Measurements from ENCODE around the gene XAGE5. TPM values are rescaled to one million over a fixed set of nuclear protein-coding genes. Genes with fewer than 3 reads are reported as not detected.
"Not testable (repeated sequence)": the region's sequence is repeated elsewhere in the genome, so short reads cannot be mapped to it uniquely, and the experiment has no call there.

The XAGE5 gene, protein sequence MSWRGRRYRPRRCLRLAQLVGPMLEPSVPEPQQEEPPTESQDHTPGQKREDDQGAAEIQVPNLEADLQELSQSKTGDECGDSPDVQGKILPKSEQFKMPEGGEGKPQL
- total RNA-seq, result not detected
- total RNA-seq (2013), result not detected

DNA sequence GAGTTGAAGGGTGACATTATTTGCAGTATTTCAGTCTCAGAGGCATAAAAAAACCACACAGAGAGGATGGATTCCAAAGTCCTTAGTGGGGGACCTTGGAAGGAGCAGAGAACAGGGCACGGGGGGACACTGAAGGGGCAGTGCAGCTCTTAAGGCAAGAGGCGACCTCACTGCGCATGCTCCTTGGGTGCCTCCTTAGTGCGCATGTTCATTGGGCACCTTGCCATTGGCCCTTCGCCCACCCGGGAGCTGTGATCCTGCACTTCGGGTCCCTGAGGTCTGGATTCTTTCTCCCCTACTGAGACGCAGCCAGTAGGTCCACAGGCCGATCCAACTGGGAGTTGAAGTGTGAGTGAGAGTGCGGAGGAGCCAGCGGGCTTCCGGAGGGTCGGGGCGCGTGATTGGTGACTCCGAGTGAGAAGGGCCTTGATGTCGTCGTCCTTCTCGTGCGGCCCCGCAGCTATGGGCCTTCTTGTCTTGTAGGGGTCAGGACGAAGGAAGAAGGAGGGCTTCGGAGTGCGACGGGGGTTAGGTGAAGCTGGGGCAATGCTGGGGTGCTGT is at the start of gene XAGE5:
TSS of gene XAGE5 (plus strand) at position 223 of the 561 bp plus-strand sequence. CDS start 1,280 bp downstream, outside the sequence.
- no peaks in the 10 kb centered on the region for H3K36me3 Mint-ChIP-seq
- no peaks in the 10 kb centered on the region for H3K36me3 ChIP-seq (ENCODE audit: control insufficient read depth, insufficient read depth, low read length)
- no peak within 1 kb of the TSS for H3K27ac ChIP-seq (ENCODE audit: low read length)
- TF ChIP-seq, protein P1, sequence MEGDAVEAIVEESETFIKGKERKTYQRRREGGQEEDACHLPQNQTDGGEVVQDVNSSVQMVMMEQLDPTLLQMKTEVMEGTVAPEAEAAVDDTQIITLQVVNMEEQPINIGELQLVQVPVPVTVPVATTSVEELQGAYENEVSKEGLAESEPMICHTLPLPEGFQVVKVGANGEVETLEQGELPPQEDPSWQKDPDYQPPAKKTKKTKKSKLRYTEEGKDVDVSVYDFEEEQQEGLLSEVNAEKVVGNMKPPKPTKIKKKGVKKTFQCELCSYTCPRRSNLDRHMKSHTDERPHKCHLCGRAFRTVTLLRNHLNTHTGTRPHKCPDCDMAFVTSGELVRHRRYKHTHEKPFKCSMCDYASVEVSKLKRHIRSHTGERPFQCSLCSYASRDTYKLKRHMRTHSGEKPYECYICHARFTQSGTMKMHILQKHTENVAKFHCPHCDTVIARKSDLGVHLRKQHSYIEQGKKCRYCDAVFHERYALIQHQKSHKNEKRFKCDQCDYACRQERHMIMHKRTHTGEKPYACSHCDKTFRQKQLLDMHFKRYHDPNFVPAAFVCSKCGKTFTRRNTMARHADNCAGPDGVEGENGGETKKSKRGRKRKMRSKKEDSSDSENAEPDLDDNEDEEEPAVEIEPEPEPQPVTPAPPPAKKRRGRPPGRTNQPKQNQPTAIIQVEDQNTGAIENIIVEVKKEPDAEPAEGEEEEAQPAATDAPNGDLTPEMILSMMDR (IDR thresholded peaks at IDR 0.05), result no peak
- peaks cover 0 to 27% of the 10 kb centered on the region in 2 donors for H3K27me3 Mint-ChIP-seq (ENCODE audit: low read depth in 2 of 2)
- H3K4me1 Mint-ChIP-seq, result no peaks in the 10 kb centered on the region
- 91% methylated on average over 15 of the region's 25 CpGs for WGBS (ENCODE audit: insufficient coverage)
- H3K4me3 ChIP-seq (ENCODE audit: low read length), result no peak within 1 kb of the TSS
- no peaks in the 10 kb centered on the region for H3K4me1 ChIP-seq (ENCODE audit: control insufficient read depth, insufficient read depth, low read length)
- intact Hi-C loops (cut with micrococcal nuclease), result no loop called here
- H3K27ac Mint-ChIP-seq, result no peak within 1 kb of the TSS
- DNase-seq, result no peak
- H3K9me3 Mint-ChIP-seq, result no peaks in the 10 kb centered on the region
- no peak for ATAC-seq
- H3K4me3 Mint-ChIP-seq, result no peak within 1 kb of the TSS
- no peaks in the 10 kb centered on the region for H3K27me3 ChIP-seq (ENCODE audit: control insufficient read depth, insufficient read depth, low read length)
- no peaks in the 10 kb centered on the region for H3K9me3 ChIP-seq (ENCODE audit: control insufficient read depth, insufficient read depth, low read length)

DNA sequence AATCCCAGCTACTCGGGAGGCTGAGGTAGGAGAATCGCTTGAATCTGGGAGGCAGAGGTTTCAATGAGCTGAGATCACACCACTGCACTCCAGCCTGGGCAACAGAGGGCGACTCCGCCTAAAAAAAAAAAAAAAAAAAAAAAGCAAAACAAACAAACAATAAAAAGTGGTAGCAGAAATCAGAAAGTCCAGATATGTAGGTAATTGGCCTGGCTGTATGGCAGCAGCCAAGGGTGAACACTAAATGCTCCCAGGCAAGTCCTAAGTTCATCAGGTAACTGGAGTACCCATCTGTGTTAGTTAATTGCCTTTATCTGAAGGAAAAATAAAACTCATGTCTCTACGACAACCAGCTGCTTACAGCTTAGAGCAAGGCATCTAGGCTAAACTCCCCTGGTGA is 45.1 kb upstream of the XAGE5 start:
- H3K27ac Mint-ChIP-seq; DNase-seq; H3K9me3 Mint-ChIP-seq; H3K4me3 Mint-ChIP-seq; intact Hi-C loops (cut with micrococcal nuclease); H3K36me3 ChIP-seq (ENCODE audit: control insufficient read depth, insufficient read depth, low read length); H3K9me3 ChIP-seq (ENCODE audit: control insufficient read depth, insufficient read depth, low read length); H3K36me3 Mint-ChIP-seq; H3K27ac ChIP-seq (ENCODE audit: low read length); H3K4me1 Mint-ChIP-seq; H3K4me3 ChIP-seq (ENCODE audit: low read length); H3K4me1 ChIP-seq (ENCODE audit: control insufficient read depth, insufficient read depth, low read length); H3K27me3 ChIP-seq (ENCODE audit: control insufficient read depth, insufficient read depth, low read length); ATAC-seq; H3K27me3 Mint-ChIP-seq (ENCODE audit: low read depth in 2 of 2): not testable (repeated sequence)
- WGBS (ENCODE audit: insufficient coverage), result no CpG with 5 or more reads among the region's 5 CpGs

DNA sequence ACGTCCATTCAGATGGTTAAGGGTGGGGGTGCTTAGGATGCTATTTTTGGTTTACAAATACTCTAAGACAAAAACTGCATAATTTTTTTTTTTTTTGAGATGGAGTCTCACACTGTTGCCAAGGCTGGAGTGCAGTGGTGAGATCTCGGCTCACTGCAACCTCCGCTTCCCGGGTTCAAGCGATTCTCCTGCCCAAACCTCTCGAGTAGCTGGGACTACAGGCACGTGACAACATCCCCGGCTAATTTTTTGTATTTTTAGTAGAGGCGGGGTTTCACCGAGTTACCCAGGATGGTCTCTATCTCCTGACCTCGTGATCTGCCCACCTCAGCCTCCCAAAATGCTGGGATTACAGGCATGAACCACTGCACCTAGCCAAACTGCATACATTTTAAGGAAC is 37.6 kb upstream of the XAGE5 start:
- H3K36me3 ChIP-seq (ENCODE audit: control insufficient read depth, insufficient read depth, low read length); H3K4me3 ChIP-seq (ENCODE audit: low read length); H3K4me3 Mint-ChIP-seq; H3K9me3 Mint-ChIP-seq; H3K9me3 ChIP-seq (ENCODE audit: control insufficient read depth, insufficient read depth, low read length); H3K4me1 Mint-ChIP-seq; H3K27me3 ChIP-seq (ENCODE audit: control insufficient read depth, insufficient read depth, low read length); H3K27ac ChIP-seq (ENCODE audit: low read length); ATAC-seq; H3K4me1 ChIP-seq (ENCODE audit: control insufficient read depth, insufficient read depth, low read length); H3K27ac Mint-ChIP-seq; H3K27me3 Mint-ChIP-seq (ENCODE audit: low read depth in 2 of 2); intact Hi-C loops (cut with micrococcal nuclease); DNase-seq; H3K36me3 Mint-ChIP-seq: not testable (repeated sequence)
- 96% methylated on average over 5 of the region's 11 CpGs for WGBS (ENCODE audit: insufficient coverage)

DNA sequence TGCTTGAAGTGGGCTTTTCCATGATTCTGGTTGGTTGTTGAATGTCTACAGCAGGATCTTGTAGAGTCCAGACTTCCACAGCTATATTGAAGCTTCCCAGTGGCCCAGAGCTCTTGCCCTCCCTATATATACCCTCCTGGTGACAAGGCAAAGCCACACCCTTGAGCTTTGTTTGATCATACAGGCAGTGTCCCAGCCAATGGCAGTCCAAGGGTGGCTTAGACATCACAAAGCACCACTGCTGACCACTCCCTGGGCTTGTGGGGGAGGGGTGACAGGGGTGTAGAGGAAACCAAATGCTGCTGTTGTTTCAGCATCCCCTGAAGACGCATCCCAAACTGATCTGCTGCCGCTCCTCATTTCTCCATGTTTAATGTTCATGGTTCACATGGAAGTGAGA is 13.8 kb upstream of the XAGE5 start, which contains the start of gene SPANXN5:
TSS of gene SPANXN5 (minus strand) at position 101 of the 400 bp plus-strand sequence. CDS start at position 22, 79 bp downstream.
- H3K4me1 ChIP-seq (ENCODE audit: control insufficient read depth, insufficient read depth, low read length); H3K36me3 Mint-ChIP-seq; H3K27me3 ChIP-seq (ENCODE audit: control insufficient read depth, insufficient read depth, low read length); DNase-seq; intact Hi-C loops (cut with micrococcal nuclease); H3K9me3 ChIP-seq (ENCODE audit: control insufficient read depth, insufficient read depth, low read length); H3K27ac ChIP-seq (ENCODE audit: low read length); H3K4me1 Mint-ChIP-seq; ATAC-seq; H3K9me3 Mint-ChIP-seq; H3K4me3 Mint-ChIP-seq; H3K4me3 ChIP-seq (ENCODE audit: low read length); H3K36me3 ChIP-seq (ENCODE audit: control insufficient read depth, insufficient read depth, low read length); H3K27ac Mint-ChIP-seq: not testable (repeated sequence)
- peaks cover 11 to 26% of the 10 kb centered on the region in 2 donors for H3K27me3 Mint-ChIP-seq (ENCODE audit: low read depth in 2 of 2)
- 100% methylated on average over 1 of the region's 2 CpGs for WGBS (ENCODE audit: insufficient coverage)

DNA sequence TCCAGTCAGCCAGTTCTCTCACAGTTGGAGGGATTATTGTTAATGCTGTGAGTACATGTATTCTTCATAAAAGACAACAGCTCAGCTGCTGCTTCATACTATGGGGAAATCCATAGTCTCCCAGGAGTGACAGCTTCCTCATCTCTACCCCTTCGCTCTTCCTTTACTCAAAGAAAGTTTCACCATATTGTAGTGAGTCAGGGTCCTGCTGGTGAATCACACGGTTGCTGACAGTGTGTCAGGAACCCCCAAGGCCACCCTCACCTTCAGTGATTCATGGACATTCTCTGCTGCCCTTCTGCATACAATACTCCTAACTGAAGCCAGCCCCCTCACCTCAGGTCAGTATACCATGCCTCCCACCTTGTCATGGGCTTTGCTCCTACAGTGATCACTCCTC is 6.2 kb upstream of the XAGE5 start:
- H3K9me3 Mint-ChIP-seq; H3K4me1 ChIP-seq (ENCODE audit: control insufficient read depth, insufficient read depth, low read length); H3K27ac ChIP-seq (ENCODE audit: low read length); DNase-seq; intact Hi-C loops (cut with micrococcal nuclease); H3K4me1 Mint-ChIP-seq; H3K36me3 ChIP-seq (ENCODE audit: control insufficient read depth, insufficient read depth, low read length); H3K27me3 ChIP-seq (ENCODE audit: control insufficient read depth, insufficient read depth, low read length); H3K4me3 Mint-ChIP-seq; H3K4me3 ChIP-seq (ENCODE audit: low read length); ATAC-seq; H3K36me3 Mint-ChIP-seq; H3K9me3 ChIP-seq (ENCODE audit: control insufficient read depth, insufficient read depth, low read length); H3K27ac Mint-ChIP-seq: not testable (repeated sequence)
- 100% methylated on average over 1 of the region's 2 CpGs for WGBS (ENCODE audit: insufficient coverage)
- peaks cover 3 to 22% of the 10 kb centered on the region in 2 donors for H3K27me3 Mint-ChIP-seq (ENCODE audit: low read depth in 2 of 2)

Data from natural killer cell (primary cell).